NOMO-1 treated with DMSO at 0.1 percent for 48 hours (cell line): ENCODE results near the gene CISD3.

ENCODE experiments used
- DNase-seq: peaks from one replicate; lab custom pipeline; 2025; ENCODE audit not compliant: unreplicated experiment; lab: John Stamatoyannopoulos, UW

Gene CISD3

GRCh38 chr17:38742411-38743308, 12.5 kb downstream of the CISD3 start:
- DNase-seq = no peak

- DNase-seq = no peak
Observed at GRCh38 chr17:38743556-38744171, 13.5 kb downstream of the CISD3 start.

DNA sequence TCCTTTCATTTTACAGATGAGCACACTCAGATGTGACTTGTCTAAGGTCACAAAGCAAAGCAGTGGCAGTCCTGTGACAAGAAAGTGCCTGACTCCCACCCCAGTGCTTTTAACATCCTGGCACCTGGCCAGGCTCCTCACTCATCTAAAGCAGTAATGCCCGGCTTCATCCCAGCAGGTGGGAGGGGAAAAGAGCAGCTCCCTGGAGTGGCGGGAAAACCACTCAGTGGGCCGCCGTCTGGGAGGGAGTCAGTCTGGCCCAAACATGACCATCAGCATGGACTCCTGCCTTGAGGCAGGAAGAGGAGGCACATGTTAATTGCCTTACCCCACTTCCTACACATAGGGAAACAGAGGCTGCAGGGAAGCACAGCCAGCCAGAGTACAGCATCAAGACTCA, 15.4 kb downstream of the CISD3 start:
- no peak for DNase-seq

GRCh38 chr17:38746004-38746848, 16.1 kb downstream of the CISD3 start:
- DNase-seq = no peak

DNA sequence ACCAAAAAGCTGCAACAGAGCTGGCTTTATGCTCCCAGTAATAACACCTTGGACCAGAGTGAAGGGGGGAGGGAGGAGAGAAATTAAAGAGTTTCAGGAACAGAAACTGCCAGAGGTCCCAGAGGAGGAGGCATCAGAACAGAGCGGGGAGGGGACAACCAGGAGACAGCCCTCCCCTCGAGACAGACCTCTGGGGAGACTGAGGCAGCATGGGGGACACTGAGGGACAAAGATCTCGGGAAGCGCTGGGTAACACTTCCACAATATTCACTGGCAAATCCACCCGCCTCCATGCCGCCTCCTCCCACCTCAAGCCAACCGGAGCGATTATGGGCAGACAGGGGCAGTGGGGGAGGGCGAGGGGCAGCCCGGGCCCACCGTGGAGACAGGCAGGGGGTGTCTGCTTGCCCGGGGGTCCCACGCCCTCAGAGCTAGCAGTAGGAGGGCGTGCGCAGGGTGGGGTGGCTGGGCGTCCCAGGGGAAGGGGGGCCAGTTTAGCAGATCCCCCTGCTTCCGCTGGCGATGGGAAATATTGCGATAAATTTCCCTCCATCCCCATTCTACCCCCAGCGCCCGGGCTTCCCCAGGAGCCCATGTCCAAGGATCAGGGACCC, 16.8 kb downstream of the CISD3 start:
- peak; percentile 13 for DNase-seq

- no peak for DNase-seq
Observed at GRCh38 chr17:38747463-38748148, 17.5 kb downstream of the CISD3 start.

DNA sequence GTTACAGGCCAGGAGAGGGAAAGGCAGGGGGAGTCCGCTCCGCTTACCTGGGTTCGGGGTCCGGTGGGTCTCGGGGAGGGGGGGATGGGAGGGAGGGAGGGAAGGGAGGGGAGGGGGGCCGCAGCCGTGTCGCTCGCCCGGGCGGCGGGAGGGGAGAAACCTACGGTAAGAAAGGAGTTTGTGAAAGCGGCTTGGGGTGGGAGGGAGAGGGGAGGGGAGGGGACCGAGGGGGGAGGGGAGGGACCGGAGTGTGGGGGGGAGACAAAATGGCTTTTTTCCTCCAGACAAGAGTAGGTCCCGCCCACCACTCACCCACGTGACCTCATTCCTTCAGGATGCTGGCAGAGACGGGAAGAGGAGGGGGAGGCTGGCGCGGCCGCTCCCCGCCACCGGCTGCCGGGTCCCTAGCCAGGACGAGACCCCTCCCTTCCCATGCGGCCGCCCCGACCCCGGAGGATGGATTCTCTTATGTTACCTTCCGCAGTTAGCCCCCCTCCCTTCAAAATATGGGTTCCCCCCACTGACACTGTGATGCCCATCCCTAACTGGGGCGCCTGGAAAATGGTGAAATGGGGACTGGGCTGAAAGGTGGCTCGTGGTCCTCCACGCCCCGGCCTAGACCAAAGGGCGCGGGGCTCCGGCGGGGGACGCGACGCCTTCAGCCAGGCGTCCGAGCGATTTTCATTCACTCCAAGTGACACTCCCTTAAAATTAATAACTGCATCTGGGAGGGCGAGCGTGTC, 18.2 kb downstream of the CISD3 start, which contains the start of gene PCGF2:
Gene PCGF2, minus strand, starts transcription at position 188 of the 743 bp plus-strand sequence. CDS start 7,934 bp downstream, outside the sequence.
- no peak for DNase-seq

DNA sequence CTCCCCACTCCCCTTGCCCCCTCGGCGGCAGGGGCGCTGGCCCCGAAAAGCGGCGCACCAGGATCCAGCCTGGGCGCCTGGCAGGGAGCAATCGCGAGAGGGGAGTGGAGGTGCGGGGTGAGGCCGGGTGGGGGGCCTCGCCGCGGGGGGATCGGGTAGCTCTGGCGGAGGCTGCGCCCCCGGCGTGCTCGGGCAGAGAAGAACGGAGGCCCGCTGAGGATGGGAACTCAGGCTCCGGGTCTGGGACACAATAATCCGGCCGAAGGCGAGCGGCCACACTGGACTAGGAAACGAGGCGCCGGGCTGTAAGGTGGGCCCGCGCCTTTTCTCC, 18.7 kb downstream of the CISD3 start:
- DNase-seq = no peak

GRCh38 chr17:38749223-38750043, 19.3 kb downstream of the CISD3 start:
- DNase-seq = no peak

DNA sequence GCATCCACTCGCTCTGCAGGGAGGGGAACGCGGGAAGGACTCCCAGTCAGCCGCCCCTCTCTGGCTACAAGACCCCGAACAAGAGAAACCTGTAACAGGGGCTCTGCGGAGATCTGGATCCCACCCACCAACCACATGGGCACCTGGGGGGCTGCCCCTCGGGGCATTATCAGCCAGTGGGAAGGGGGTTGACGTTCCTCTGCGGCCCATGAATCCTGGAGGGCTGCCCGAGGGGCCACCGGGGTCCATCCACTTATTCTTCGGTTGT, 19.8 kb downstream of the CISD3 start:
- DNase-seq = no peak

DNA sequence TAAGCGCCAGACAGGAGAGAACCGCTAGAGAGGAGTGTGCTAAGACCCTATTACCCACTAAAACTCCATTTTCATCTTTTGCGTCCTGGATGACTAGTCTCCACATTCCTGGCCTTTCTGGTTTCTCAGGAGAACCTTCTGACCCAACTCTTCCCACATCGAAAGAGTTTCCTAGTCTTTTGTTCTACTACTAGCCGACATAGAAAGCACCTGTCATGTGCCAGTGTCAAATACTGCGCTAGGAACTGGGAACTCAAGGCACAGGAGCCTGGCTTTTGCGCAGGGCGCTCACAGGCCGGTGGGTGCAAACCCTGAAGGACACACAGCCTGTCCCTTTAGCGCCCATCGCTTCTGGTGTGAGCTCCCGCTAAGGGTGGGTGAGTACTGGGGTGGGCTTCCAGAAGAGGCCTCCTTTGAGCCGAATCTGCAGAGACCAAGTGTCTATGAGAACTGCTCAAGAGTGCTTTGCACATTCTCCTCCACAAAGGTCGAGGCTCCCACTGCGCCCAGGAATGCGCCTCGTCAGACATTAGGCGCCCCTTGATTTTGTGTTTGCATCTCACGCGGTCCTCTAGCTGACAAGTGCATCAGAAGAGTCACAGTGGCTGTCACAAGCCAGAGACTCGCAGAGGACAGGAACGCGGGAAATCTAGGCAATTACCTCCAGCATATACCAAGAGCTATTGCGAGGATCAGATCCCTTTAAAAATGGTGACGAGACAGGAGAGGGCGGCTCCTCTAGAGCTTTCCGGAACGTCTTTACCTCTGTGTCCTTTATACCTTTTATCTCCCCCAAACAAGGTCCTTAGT, 20.4 kb downstream of the CISD3 start:
- DNase-seq = peak; percentile 36

DNA sequence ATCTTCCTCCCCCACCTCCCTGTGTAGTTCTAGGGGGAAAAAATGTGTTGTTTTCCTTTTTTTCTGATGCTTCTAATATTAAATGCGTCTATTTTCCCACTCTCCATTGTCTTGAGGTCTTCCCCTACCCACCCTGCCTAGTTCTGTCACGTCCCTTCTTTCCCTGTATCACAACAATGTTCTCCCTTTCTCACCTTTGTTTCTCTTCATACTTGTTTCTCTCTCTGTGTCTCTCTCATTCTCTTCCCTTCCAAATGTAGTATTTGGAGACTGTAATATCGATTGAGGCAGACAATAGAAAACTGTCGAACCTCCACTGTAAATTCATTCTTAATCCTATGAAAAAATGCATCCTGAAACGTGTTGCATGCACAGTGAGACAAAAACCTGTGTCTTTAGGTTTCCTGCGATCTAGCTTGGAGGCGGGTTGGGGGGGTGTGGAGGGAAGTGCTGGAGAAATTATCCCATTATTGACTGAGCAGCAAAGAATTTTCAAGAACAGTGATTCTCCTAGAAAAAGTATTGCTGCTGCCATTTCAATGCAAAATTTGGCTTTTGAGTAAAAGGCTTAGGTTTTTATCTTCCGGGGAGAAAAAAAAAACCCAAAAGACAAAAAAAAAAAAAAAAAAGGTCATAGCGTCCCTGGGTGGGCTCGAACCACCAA, 21.1 kb downstream of the CISD3 start:
- DNase-seq = peak; percentile 11

- peak; percentile 54 for DNase-seq
Observed at GRCh38 chr17:38751808-38752307, 21.7 kb downstream of the CISD3 start.

DNA sequence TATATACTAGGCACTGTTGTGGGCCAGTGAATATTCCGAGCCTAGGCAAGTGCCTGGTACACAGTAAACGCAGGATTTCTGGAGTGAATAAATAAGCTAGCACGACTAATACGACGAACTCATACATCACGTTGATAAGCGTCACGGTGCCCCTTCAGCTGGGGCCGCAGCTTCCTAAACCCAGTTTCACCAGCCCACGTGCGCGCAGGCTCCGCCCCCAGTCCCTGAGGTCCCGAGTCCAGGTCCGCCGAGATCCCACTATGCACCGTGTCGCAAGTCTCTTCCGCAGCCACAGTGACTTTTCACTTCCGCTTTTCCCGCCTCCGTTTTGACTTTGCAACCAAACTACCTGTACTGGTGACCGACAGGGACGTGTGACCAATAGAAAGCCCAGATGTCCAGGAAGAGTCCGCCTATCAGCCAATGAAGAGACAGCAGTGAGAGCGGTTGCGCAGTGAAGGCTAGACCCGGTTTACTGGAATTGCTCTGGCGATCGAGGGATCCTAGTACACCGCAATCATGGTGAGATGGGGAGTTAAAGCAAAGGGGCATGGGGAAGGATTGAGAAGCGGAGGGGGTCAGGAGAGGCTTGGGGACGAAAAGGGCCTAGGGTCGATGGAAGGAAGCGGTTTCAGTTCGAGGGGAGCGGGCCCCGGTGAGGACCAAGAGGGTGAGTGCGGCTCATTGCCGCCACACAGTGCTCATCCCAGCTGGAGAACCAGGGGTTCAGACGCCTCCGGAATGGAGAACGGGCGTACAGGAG, 22.3 kb downstream of the CISD3 start, which contains the start of gene PSMB3:
Gene PSMB3, plus strand, starts transcription at position 434 of the 763 bp plus-strand sequence. Its CDS starts 86 bp downstream, at position 520.
- DNase-seq = peak; percentile 100

DNA sequence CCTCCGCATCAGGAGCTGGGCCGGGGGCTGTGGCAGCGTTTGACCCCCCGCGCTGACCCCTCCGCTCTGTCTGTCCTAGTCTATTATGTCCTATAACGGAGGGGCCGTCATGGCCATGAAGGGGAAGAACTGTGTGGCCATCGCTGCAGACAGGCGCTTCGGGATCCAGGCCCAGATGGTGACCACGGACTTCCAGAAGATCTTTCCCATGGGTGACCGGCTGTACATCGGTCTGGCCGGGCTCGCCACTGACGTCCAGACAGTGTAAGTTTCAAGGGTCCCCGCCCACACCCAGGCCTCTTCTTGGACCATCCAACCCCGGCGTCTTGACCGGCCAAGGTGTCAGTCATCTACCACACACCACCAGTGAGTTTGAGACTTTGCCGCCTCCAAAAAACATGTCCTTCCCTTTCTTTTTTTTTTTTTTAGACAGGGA, 22.9 kb downstream of the CISD3 start:
- DNase-seq = no peak

- peak; percentile 9 for DNase-seq
Observed at GRCh38 chr17:38761612-38762011, 31.5 kb downstream of the CISD3 start.

- DNase-seq = no peak
Observed at GRCh38 chr17:38762231-38762630, 32.1 kb downstream of the CISD3 start.
